B cell (primary cell): Measurements from ENCODE around the gene PPIL1. TPM values are rescaled to one million over a fixed set of nuclear protein-coding genes. Genes with fewer than 3 reads are reported as not detected.

Source experiments
- ATAC-seq: fragments of 200-7000 bp; cut with Tn5 transposase; one replicate; pipeline ENCODE4 v1.10.0; 2021; ENCODE audit warnings: low read depth, mild to moderate bottlenecking, moderate number of reproducible peaks, moderate library complexity
- CTCF ChIA-PET: fragments of 350-600 bp; sonication (Branson Sonifier 250); formaldehyde crosslinking; loops from one replicate; lab custom pipeline; 2021; ENCODE audit warnings: antibody characterized with exemption, inconsistent platforms; lab: Charles Lee
- POLR2A ChIA-PET: fragments of 350-600 bp; sonication (Branson Sonifier 250); formaldehyde crosslinking; loops from one replicate; lab custom pipeline; 2021; ENCODE audit warnings: antibody characterized with exemption; lab: Charles Lee
- DNase-seq: peaks from one replicate; pipeline ENCODE4 v3.0.0; 2013
- H2AFZ ChIP-seq: 2 replicates; pipeline ENCODE4 v1.6.1; 2012; ENCODE audit warnings: mild to moderate bottlenecking, low read depth, low read length; ENCODE audit not compliant: insufficient read depth, poor library complexity, severe bottlenecking
- H3K27ac ChIP-seq, 2 donors: 1 replicate in 1 of 2; 2 replicates in 1 of 2; pipeline ENCODE4 v1.5.1; 2012 to 2013; ENCODE audit warnings: low read length in 2 of 2, mild to moderate bottlenecking in 2 of 2, moderate library complexity in 1 of 2
- H3K27me3 ChIP-seq, 4 experiments: fragments of 200-600 bp in 1 of 4; sonication (generic) in 1 of 4; replicated peaks in 1 of 4; 1 replicate in 2 of 4; 2 replicates in 2 of 4; pipeline versions ENCODE4 v1.6.1 to v1.7.0; 2013 to 2016; ENCODE audit warnings: low read length in 3 of 4, mild to moderate bottlenecking in 2 of 4, mixed read lengths in 1 of 4, moderate library complexity in 1 of 4; ENCODE audit not compliant: insufficient read depth in 4 of 4, control insufficient read depth in 3 of 4; ENCODE audit errors: control extremely low read depth in 1 of 4
- H3K36me3 ChIP-seq, 2 experiments: replicated peaks in 1 of 2; 1 replicate in 1 of 2; 2 replicates in 1 of 2; pipeline versions ENCODE4 v1.6.1 to v1.7.1; 2013; ENCODE audit warnings: low read length in 1 of 2; ENCODE audit not compliant: insufficient read depth in 2 of 2, control insufficient read depth in 1 of 2; ENCODE audit errors: control extremely low read depth in 1 of 2, extremely low read depth in 1 of 2
- H3K4me1 ChIP-seq, 2 donors: fragments of 200-600 bp in 1 of 2; sonication (generic) in 1 of 2; 1 replicate in 1 of 2; 2 replicates in 1 of 2; pipeline versions ENCODE4 v1.5.1 to v1.6.1; 2013 to 2017; ENCODE audit warnings: low read length in 2 of 2; ENCODE audit not compliant: control insufficient read depth in 2 of 2, insufficient read depth in 2 of 2
- H3K4me2 ChIP-seq: replicated peaks from 2 replicates; pipeline ENCODE3; 2012; ENCODE audit warnings: mild to moderate bottlenecking, low read depth, low read length; ENCODE audit not compliant: poor library complexity, severe bottlenecking
- H3K4me3 ChIP-seq, 5 experiments: fragments of 200-600 bp in 1 of 5; sonication (generic) in 1 of 5; 1 replicate in 3 of 5; 2 replicates in 2 of 5; pipeline versions ENCODE4 v1.5.1 to v1.7.0; 2011 to 2016; ENCODE audit warnings: low read length in 4 of 5, mild to moderate bottlenecking in 4 of 5, low read depth in 2 of 5, control low read depth in 1 of 5, moderate library complexity in 1 of 5; ENCODE audit not compliant: insufficient read depth in 1 of 5; ENCODE audit errors: control extremely low read depth in 1 of 5, extremely low read depth in 1 of 5
- H3K79me2 ChIP-seq: fragments of 200-600 bp; sonication (generic); one replicate; pipeline ENCODE4 v1.6.0; 2016; ENCODE audit warnings: low read length; ENCODE audit not compliant: control insufficient read depth, insufficient read depth
- H3K9ac ChIP-seq: fragments of 200-600 bp; sonication (generic); 2 replicates; pipeline ENCODE4 v1.6.1; 2017; ENCODE audit warnings: mild to moderate bottlenecking, low read length, moderate library complexity
- H3K9me3 ChIP-seq, 3 donors: one replicate each; pipeline versions ENCODE4 v1.6.1 to v1.7.1; 2013; ENCODE audit warnings: low read length in 2 of 3; ENCODE audit not compliant: control insufficient read depth in 2 of 3, insufficient read depth in 1 of 3; ENCODE audit errors: control extremely low read depth in 1 of 3
- H4K20me1 ChIP-seq: 2 replicates; pipeline ENCODE4 v1.6.0; 2012; ENCODE audit warnings: mild to moderate bottlenecking, low read length; ENCODE audit not compliant: insufficient read depth, control insufficient read depth, poor library complexity, severe bottlenecking
- H3K27ac Mint-ChIP-seq: one replicate; pipeline ENCODE4 v1.8.0; 2021; ENCODE audit warnings: mixed read lengths
- H3K27me3 Mint-ChIP-seq: one replicate; pipeline ENCODE4 v1.8.0; 2021; ENCODE audit warnings: mixed read lengths
- H3K4me1 Mint-ChIP-seq: one replicate; pipeline ENCODE4 v1.8.0; 2021; ENCODE audit warnings: mixed read lengths
- H3K4me3 Mint-ChIP-seq: one replicate; pipeline ENCODE4 v1.8.0; 2021; ENCODE audit warnings: mixed read lengths
- H3K9me3 Mint-ChIP-seq: one replicate; pipeline ENCODE4 v1.8.0; 2022; ENCODE audit warnings: mixed read lengths; ENCODE audit not compliant: insufficient read depth
- EZH2 ChIP-seq: IDR thresholded peaks from 2 replicates; pipeline ENCODE4 v1.6.1; 2012; ENCODE audit warnings: borderline replicate concordance, low read depth, mild to moderate bottlenecking, moderate library complexity, low read length; ENCODE audit not compliant: insufficient read depth, poor library complexity, severe bottlenecking
- WGBS: methylation state at CpG from one replicate; pipeline ENCODE4 v1.1.5; 2013; ENCODE audit warnings: missing lambda C conversion rate; ENCODE audit not compliant: insufficient coverage; 5-methylcytosine and 5-hydroxymethylcytosine counted together
- intact Hi-C: fragments of 100-400 bp; cut with micrococcal nuclease; formaldehyde crosslinking; loops from one replicate; pipeline ENCODE4 v1.10.0; 2022
- polyA plus RNA-seq: library from polyadenylated mRNA; depleted of rRNA; stranded (reverse); fragments of >200 nt; gene quantifications from 2 replicates; pipeline ENCODE4 v1.2.3, GENCODE V29; 2012
- total RNA-seq, 2 donors: library from RNA; stranded (reverse); fragments of 120-200 nt in 1 of 2; gene quantifications; 1 replicate in 1 of 2; 2 replicates in 1 of 2; pipeline versions ENCODE4 v1.2.3 to v1.2.4, GENCODE V29; 2013 to 2022
- TF ChIP-seq, protein P1 (sequence below): fragments of 200-600 bp; IDR thresholded peaks from one replicate; pipeline ENCODE4 v1.8.0; 2022; ENCODE audit warnings: antibody characterized with exemption, mild to moderate bottlenecking

The PPIL1 gene
- total and polyA plus RNA-seq, 2 donors (not counting 1 experiment from before 2014, with no cell fraction given): 2.9 to 7.0 TPM

GRCh38 chr6:36873612-36874442, 776 bp downstream of the PPIL1 start:
- Mint-ChIP-seq H3K9me3 (no peaks in the 10 kb centered on the region), H3K27me3 (no peaks in the 10 kb centered on the region), H3K4me3 (peak overlapping the region; percentile 99), H3K4me1 (peaks cover 35% of the 10 kb centered on the region), H3K27ac (peak overlapping the region; percentile 97)
- Histone ChIP-seq H3K4me1 (peaks cover 12 to 15% of the 10 kb centered on the region in 2 donors), H3K9ac (peak overlapping the region; percentile 98), H3K36me3 (peaks cover 6 to 15% of the 10 kb centered on the region in 2 experiments), H3K27ac (peak overlapping the region in 1 of 2 donors; percentile 89), H4K20me1 (no peaks in the 10 kb centered on the region), H2AFZ (peak overlapping the region; percentile 97), H3K4me3 (peak overlapping the region; percentile 73 to 100 (median 99)), H3K27me3 (peaks cover 0 to 3% (median 0%) of the 10 kb centered on the region in 4 experiments), H3K9me3 (no peaks in the 10 kb centered on the region), H3K4me2 (peak overlapping the region; percentile 84), H3K79me2 (peaks cover 37% of the 10 kb centered on the region)
- WGBS: no CpG with 5 or more reads among the region's 11 CpGs
- ChIA-PET CTCF (interaction anchor here (1.0 to 5.4 kb wide), 11 partner anchors 11 to 335 kb away, joined by 3 to 72 read pairs (median 9); partner anchors contain the start of gene C6orf89), POLR2A (interaction anchor here (2.6 to 3.4 kb wide), 2 partner anchors 12 to 144 kb away, joined by 7 to 24 read pairs; partner anchors contain the start of gene C6orf89)
- ATAC-seq: no peak
- intact Hi-C loops: loop anchor here (1.0 to 10.0 kb wide), 3 partner anchors 133 to 279 kb away; partner anchors contain the start of gene SRSF3
- peak; percentile 18 for DNase-seq
- no peak for TF ChIP-seq EZH2
- TF ChIP-seq, protein P1, sequence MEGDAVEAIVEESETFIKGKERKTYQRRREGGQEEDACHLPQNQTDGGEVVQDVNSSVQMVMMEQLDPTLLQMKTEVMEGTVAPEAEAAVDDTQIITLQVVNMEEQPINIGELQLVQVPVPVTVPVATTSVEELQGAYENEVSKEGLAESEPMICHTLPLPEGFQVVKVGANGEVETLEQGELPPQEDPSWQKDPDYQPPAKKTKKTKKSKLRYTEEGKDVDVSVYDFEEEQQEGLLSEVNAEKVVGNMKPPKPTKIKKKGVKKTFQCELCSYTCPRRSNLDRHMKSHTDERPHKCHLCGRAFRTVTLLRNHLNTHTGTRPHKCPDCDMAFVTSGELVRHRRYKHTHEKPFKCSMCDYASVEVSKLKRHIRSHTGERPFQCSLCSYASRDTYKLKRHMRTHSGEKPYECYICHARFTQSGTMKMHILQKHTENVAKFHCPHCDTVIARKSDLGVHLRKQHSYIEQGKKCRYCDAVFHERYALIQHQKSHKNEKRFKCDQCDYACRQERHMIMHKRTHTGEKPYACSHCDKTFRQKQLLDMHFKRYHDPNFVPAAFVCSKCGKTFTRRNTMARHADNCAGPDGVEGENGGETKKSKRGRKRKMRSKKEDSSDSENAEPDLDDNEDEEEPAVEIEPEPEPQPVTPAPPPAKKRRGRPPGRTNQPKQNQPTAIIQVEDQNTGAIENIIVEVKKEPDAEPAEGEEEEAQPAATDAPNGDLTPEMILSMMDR: no peak
